Left hindlimb (tissue), 1 donor: Measurements from ENCODE around the gene DOCK1.

Experiments
- DNase-seq: peaks from one replicate; pipeline ENCODE4 v3.0.0-alpha.2; 2018

DOCK1 gene

GRCh38 chr10:127041552-127041951 is 136.3 kb downstream of the DOCK1 start:
- no peak for DNase-seq

DNA sequence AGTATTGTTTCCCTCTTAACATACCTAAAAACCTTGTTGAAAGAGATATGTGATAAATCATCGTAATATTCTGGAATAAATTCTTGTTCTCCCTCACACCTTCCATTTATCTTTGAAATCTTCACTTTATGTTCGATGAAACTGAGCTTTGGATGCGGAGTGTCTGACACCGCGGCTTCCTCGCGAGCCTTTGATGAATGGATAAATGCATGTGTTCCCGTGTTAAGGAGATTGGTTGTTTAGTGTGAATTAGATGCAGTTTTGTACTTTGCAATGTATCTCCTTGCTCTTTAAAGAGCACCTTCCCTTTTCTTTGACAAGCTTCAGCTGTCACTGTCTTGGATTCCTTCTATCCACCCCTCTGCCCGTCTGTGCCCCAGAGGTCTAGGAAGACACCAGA is 138.1 kb downstream of the DOCK1 start:
- no peak for DNase-seq

DNA sequence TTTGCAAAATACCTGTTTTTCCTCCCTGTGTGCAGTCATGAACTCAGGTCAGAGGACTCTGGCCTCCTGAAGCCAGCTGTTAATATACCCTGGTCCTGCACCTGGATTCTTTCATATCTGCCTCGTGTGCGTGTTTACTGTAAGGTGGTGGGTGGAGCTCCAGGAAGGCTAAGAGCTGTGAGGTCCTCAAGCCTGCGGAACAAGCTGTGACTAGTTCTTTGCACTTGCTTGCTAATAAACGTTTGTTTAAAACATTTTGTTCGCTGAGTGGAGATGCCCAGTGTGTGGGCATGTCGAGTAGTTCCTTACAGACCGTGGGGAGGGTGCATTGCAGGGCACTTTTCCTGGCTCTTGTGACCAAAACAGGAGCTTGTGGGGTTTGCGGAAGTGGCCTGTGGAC is 139.0 kb downstream of the DOCK1 start:
- no peak for DNase-seq

GRCh38 chr10:127046975-127047877 is 142.0 kb downstream of the DOCK1 start:
- no peak for DNase-seq

GRCh38 chr10:127047878-127048238 is 142.6 kb downstream of the DOCK1 start:
- DNase-seq = no peak

DNA sequence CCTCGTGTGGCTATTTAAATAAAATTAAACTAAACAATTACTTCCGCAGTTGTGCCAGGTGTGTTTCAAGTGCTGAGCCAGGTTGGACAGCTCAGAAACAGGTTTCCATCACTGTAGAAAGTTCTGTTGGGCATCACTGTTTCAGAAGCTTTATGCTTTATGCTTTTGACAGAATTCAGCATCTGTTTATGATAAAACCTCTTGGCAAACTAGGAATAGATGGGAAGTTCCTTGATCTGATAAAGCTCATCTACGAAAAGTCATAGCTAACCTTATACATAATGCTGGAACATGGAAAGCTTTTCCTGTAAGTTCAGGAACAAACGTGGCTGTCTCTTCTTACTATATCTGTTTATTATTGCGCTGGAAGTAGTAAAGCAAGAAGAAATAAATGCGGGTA is 143.4 kb downstream of the DOCK1 start:
- no peak for DNase-seq

DNA sequence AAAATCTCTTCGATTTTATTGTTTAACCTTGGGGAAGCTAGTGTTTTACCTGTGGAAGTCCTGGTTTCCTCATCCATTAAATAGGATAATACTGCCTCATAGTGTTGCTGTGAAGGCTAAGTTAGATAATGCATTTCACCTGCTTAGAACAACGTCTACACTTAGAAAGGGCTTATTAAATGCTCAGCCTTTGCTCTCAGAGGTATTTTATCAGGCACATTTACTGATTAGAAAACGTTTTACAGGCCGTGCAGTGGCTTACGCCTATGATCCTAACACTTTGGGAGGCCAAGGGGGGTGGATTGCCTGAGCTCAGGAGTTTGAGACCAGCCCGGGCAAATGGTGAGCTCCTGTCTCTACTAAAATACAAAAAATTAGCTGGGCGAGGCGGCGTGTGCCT is 146.8 kb downstream of the DOCK1 start:
- no peak for DNase-seq

DNA sequence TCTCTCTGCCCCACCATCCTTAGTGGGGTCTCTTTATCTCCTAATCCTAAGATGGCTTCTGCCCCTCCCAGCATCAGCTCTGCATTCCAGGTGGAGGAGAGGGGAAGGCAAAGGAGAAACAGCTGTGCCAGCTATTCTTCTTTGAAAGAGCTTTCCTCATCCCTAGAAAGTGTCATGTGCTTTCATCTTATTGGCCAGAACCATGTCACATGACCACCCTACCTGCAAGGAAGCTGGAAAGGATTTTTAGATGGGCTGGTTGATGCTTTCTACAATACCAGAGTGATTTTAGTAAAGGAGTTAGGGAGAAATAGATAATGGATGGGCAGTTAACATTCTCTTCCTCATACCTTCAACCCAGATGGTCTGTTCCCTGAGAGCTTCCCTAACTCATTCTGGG is 150.0 kb downstream of the DOCK1 start:
- no peak for DNase-seq

DNA sequence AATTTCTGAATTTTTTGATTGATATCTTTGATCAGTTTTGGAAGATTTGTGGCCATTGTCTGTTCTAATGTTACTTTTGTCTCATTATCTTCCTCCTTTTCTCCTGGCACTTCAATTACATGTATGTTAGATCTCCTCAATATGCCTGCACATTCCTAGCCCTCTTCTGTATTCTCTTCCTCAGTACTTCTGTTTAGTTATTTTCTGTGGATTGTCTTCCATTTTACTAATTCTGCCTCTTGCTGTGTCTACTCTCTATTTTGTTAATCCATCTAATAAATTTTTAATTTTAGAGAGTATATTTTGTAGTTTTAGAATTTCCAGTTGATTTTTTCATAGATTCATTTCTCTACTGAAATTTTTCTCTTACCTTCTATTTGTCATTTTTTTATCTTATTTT is 154.1 kb downstream of the DOCK1 start:
- no peak for DNase-seq

DNA sequence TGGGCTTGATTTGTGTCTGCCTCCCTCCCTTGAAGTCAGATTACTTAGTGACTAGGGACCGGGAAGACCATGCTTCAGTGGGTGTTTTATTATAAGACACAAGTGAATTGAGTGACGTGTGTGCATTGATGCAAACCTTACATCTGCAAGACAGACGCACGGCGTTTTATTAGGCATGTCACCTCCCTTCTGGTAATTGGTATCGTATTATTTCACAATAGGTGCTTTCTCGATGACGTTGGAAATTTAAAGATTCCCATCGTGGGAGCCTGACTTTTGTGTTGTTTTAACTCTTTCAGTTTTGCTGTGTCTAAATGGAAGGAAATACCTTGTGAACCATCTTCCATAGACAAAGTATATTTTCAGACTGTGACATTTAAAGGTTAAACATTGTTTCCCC is 158.5 kb downstream of the DOCK1 start:
- no peak for DNase-seq

- no peak for DNase-seq
Observed at GRCh38 chr10:127064474-127064873, 159.2 kb downstream of the DOCK1 start.

GRCh38 chr10:127067542-127068194 is 162.4 kb downstream of the DOCK1 start:
- DNase-seq = no peak

- DNase-seq = no peak
Observed at GRCh38 chr10:127068485-127068884, 163.3 kb downstream of the DOCK1 start.

DNA sequence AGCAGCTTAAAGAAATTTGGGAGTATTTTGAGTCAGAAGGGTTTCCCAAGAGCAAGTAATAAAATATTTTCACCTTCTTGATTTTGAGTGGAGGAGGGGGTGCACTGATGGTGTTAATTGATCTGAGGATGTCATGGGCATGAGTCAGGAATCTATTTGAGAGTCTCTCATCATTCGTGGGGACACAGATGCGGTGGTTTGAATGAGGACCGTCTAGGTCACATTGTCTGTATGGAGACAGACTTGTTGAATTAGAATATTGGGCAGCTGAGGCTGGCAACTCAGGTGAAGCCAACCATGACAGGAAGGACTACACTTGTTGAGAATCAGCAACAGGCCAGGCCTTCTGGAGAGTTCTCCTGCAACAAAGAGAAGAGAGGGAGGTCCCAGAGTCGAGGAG is 164.2 kb downstream of the DOCK1 start:
- DNase-seq = no peak

- no peak for DNase-seq
Observed at GRCh38 chr10:127071126-127071525, 165.9 kb downstream of the DOCK1 start.

- no peak for DNase-seq
Observed at GRCh38 chr10:127073666-127074065, 168.4 kb downstream of the DOCK1 start.

- no peak for DNase-seq
Observed at GRCh38 chr10:127079392-127079791, 174.2 kb downstream of the DOCK1 start.

GRCh38 chr10:127080317-127080716 is 175.1 kb downstream of the DOCK1 start:
- no peak for DNase-seq

DNA sequence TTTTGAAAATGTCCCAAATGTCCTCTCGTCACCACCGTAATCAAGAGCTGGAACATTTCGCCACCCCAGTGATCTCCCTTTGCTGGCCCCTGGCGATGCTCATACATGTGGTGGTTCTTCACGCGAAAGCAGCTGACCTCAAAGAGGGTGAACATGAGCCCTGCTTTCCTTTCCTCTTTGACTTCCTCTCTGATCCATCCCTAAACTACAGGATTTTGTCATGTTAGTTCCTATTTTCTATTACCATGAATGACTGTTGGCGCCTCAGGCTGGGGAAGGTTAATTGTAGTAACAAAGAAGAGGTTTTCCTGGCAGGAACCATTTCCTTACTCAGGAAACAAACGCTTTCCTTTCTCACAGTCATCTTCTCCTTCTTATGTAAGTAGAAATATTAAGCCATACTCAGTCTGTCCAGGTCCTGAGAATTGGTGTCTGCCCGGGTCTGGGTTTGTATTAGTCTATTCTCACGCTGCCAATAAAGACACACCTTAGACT is 176.7 kb downstream of the DOCK1 start:
- DNase-seq = no peak

GRCh38 chr10:127082651-127083050 is 177.4 kb downstream of the DOCK1 start:
- DNase-seq = no peak

DNA sequence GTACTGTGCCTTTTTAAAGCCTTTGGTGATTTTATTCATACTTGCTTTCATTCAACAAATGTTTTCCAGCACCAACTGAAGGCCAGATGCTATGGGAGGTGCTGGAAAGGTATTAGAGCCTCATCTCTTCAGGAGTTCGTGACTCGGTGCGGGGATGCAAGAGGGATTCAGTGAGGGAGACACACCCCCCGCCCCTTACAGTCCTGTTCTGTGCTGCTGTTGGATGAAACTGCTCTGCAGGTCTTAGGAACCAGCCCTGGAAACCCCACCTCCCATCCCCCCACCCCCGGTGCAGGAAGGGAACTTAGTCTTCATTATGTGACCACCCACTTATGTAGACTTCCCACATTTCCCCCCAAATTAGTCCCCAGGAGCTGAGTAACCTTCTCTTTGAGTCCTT is 180.7 kb downstream of the DOCK1 start:
- DNase-seq = no peak

GRCh38 chr10:127088908-127089307 is 183.7 kb downstream of the DOCK1 start:
- no peak for DNase-seq

DNA sequence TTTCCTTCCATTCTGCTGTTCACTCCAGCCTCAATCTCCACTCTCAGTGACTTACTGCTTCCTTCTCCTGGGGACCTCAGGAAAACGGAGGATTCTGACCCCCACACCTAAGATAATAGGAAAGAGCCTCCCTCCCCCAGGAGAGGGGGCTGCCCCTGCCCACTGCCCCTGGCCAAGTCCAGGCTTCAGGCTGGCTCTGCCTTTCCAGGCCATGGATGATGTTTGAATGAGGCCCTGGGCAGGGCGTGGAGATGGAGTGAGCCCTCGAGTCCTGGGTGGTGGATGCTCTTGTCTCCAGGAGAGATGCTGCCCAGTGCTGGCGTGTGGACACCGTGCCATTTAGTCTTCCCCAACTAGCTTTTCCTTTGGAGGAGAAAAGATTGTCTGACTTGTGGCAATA is 184.2 kb downstream of the DOCK1 start:
- DNase-seq = no peak

DNA sequence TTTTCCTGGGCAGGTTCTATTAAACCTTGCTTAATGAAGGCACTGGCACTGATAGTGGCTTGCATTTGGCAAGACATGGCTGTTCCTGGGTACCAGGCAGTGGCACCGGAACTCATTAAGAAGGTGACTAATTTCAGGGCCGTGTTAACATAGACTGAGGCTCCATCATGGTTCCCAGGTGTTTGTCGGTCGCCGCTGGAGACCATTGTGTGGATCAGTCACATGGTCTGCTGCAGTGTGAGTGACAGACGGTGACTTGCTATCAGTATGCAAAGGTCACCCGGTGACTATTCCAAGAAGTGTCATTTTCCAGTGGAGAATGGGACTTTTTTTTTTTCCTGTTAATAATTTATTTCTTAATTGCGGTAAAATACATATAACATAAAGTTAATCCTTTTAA is 184.9 kb downstream of the DOCK1 start:
- no peak for DNase-seq
